OCI-LY1 (cell line): ENCODE results near the gene POU6F2.

Experiments
- H2AFZ ChIP-seq: fragments of 200-600 bp; sonication (generic), shearing (Covaris generic); 2 replicates; pipeline ENCODE4 v1.6.0; 2014; ENCODE audit warnings: antibody characterized with exemption, mild to moderate bottlenecking, low read length
- H3F3A ChIP-seq: fragments of 200-600 bp; sonication (generic), shearing (Covaris generic); 2 replicates; pipeline ENCODE4 v1.6.0; 2014; ENCODE audit warnings: mild to moderate bottlenecking, antibody characterized with exemption, low read length, moderate library complexity; ENCODE audit not compliant: insufficient read depth
- H3K27ac ChIP-seq: fragments of 200-600 bp; sonication (generic); 2 replicates; pipeline ENCODE4 v1.5.1; 2014; ENCODE audit warnings: low read length, mixed run types, mild to moderate bottlenecking, low read depth; ENCODE audit not compliant: poor library complexity, severe bottlenecking
- H3K27me3 ChIP-seq: fragments of 200-600 bp; sonication (generic); 2 replicates; pipeline ENCODE4 v1.6.0; 2014; ENCODE audit warnings: antibody characterized with exemption, mild to moderate bottlenecking, low read length, moderate library complexity; ENCODE audit not compliant: insufficient read depth
- H3K36me3 ChIP-seq: fragments of 200-600 bp; sonication (generic); 2 replicates; pipeline ENCODE4 v1.6.1; 2014; ENCODE audit warnings: mild to moderate bottlenecking, antibody characterized with exemption, low read length, moderate library complexity, mixed read lengths; ENCODE audit not compliant: insufficient read depth
- H3K4me1 ChIP-seq: fragments of 200-600 bp; sonication (generic); 2 replicates; pipeline ENCODE4 v1.5.1; 2014; ENCODE audit warnings: mild to moderate bottlenecking, low read length, moderate library complexity; ENCODE audit not compliant: insufficient read depth, severe bottlenecking
- H3K4me2 ChIP-seq: fragments of 200-600 bp; sonication (generic), shearing (Covaris generic); 2 replicates; pipeline ENCODE4 v1.6.1; 2014; ENCODE audit warnings: low read length
- H3K4me3 ChIP-seq: fragments of 200-600 bp; sonication (generic); 2 replicates; pipeline ENCODE4 v1.5.1; 2014; ENCODE audit warnings: low read length, low read depth, mild to moderate bottlenecking, mixed read lengths; ENCODE audit not compliant: poor library complexity, severe bottlenecking
- H3K79me2 ChIP-seq: fragments of 200-600 bp; shearing (Covaris generic); 2 replicates; pipeline ENCODE4 v1.6.1; 2016; ENCODE audit warnings: mixed run types, low read length, mixed read lengths; ENCODE audit not compliant: insufficient read depth
- H3K9ac ChIP-seq: fragments of 200-600 bp; sonication (generic), shearing (Covaris generic); 2 replicates; pipeline ENCODE4 v1.6.1; 2014; ENCODE audit warnings: mild to moderate bottlenecking, low read length, mixed read lengths
- H3K9me2 ChIP-seq: fragments of 200-600 bp; sonication (generic), shearing (Covaris generic); 2 replicates; pipeline ENCODE4 v1.6.1; 2014; ENCODE audit warnings: low read depth, mild to moderate bottlenecking, low read length, mixed read lengths
- H3K9me3 ChIP-seq: fragments of 200-600 bp; shearing (Covaris generic); 2 replicates; pipeline ENCODE4 v1.6.1; 2014; ENCODE audit warnings: low read length, mixed read lengths
- H4K20me1 ChIP-seq: fragments of 200-600 bp; sonication (generic), shearing (Covaris generic); 2 replicates; pipeline ENCODE4 v1.6.0; 2016; ENCODE audit warnings: mild to moderate bottlenecking, low read length; ENCODE audit not compliant: insufficient read depth
- EZH2 ChIP-seq: fragments of 200-600 bp; sonication (generic), shearing (Covaris generic); IDR thresholded peaks from 2 replicates; pipeline ENCODE4 v1.8.0; 2017; ENCODE audit warnings: borderline replicate concordance, mixed run types, mild to moderate bottlenecking, antibody characterized with exemption, low read length, moderate library complexity, mixed read lengths
- TF ChIP-seq, protein P1 (sequence below): fragments of 200-600 bp; sonication (generic), shearing (Covaris generic); IDR thresholded peaks from 2 replicates; pipeline ENCODE4 v1.5.1; 2017; ENCODE audit warnings: mild to moderate bottlenecking, antibody characterized with exemption, low read length, moderate library complexity, mixed read lengths

Gene POU6F2

DNA sequence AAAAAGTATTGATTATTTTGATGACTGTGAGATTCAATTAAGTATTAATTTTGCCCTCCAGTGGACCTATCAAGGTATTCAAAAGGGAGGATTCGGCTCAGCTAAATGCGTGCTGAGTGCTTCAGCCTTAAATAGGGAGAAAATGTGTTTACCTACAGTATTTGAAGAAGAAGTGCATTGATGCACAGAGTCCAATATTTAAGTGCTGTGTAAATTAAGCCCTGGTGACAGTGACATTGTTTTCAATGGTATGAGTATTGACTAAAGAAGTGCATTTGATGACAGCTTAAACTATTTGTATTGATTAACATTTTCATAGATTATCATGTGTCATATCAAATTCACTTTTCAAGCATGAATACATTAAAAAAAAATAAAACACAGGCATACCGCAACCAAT, 106.6 kb downstream of the POU6F2 start:
- Histone ChIP-seq H3F3A (no peaks in the 10 kb centered on the region), H3K4me2 (no peak overlapping the region), H3K79me2 (no peaks in the 10 kb centered on the region), H3K27ac (no peak overlapping the region), H2AFZ (no peak overlapping the region), H3K9me3 (no peaks in the 10 kb centered on the region), H3K36me3 (no peaks in the 10 kb centered on the region), H3K4me3 (no peak overlapping the region), H3K9ac (no peak overlapping the region), H3K4me1 (no peaks in the 10 kb centered on the region), H3K27me3 (no peaks in the 10 kb centered on the region), H3K9me2 (no peaks in the 10 kb centered on the region), H4K20me1 (no peaks in the 10 kb centered on the region)
- TF ChIP-seq, protein P1, sequence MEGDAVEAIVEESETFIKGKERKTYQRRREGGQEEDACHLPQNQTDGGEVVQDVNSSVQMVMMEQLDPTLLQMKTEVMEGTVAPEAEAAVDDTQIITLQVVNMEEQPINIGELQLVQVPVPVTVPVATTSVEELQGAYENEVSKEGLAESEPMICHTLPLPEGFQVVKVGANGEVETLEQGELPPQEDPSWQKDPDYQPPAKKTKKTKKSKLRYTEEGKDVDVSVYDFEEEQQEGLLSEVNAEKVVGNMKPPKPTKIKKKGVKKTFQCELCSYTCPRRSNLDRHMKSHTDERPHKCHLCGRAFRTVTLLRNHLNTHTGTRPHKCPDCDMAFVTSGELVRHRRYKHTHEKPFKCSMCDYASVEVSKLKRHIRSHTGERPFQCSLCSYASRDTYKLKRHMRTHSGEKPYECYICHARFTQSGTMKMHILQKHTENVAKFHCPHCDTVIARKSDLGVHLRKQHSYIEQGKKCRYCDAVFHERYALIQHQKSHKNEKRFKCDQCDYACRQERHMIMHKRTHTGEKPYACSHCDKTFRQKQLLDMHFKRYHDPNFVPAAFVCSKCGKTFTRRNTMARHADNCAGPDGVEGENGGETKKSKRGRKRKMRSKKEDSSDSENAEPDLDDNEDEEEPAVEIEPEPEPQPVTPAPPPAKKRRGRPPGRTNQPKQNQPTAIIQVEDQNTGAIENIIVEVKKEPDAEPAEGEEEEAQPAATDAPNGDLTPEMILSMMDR: no peak
- TF ChIP-seq EZH2: no peak

- Histone ChIP-seq H2AFZ (no peak overlapping the region), H3F3A (no peaks in the 10 kb centered on the region), H4K20me1 (no peaks in the 10 kb centered on the region), H3K27me3 (no peaks in the 10 kb centered on the region), H3K9me2 (no peaks in the 10 kb centered on the region), H3K9me3 (no peaks in the 10 kb centered on the region), H3K9ac (no peak overlapping the region), H3K4me1 (no peaks in the 10 kb centered on the region), H3K4me3 (no peak overlapping the region), H3K79me2 (no peaks in the 10 kb centered on the region), H3K36me3 (no peaks in the 10 kb centered on the region), H3K27ac (no peak overlapping the region), H3K4me2 (no peak overlapping the region)
- no peak for TF ChIP-seq EZH2
- TF ChIP-seq, protein P1: no peak
Observed at GRCh38 chr7:39085189-39085588, 107.5 kb downstream of the POU6F2 start.

DNA sequence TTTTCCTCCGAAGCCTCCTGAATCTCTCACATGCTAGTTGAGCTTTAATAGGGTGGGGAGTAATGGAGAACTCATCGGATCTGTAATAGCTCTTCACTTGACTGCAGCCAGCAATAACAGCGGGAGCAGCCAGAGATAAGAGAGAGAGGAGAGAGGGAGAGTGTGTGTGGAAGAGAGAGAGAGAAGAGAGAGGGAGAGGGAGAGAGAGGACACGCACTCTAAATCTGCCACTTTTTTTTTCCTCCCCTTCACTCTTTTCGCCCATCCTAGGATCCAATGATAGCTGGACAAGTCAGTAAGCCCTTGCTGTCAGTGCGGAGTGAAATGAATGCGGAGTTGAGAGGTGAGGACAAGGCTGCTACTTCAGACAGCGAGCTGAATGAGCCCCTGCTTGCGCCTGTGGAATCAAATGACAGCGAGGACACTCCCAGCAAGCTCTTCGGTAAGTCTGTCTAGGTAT, 107.9 kb downstream of the POU6F2 start:
- Histone ChIP-seq H3K79me2 (no peaks in the 10 kb centered on the region), H3F3A (no peaks in the 10 kb centered on the region), H3K9me3 (no peaks in the 10 kb centered on the region), H2AFZ (no peak overlapping the region), H3K4me2 (no peak overlapping the region), H3K27ac (no peak overlapping the region), H3K27me3 (no peaks in the 10 kb centered on the region), H3K9me2 (no peaks in the 10 kb centered on the region), H3K36me3 (no peaks in the 10 kb centered on the region), H3K4me3 (no peak overlapping the region), H4K20me1 (no peaks in the 10 kb centered on the region), H3K9ac (no peak overlapping the region), H3K4me1 (no peaks in the 10 kb centered on the region)
- TF ChIP-seq, protein P1: no peak
- no peak for TF ChIP-seq EZH2
